ENCODE results near the gene DPP9. TPM values are rescaled to one million over a fixed set of nuclear protein-coding genes. Genes with fewer than 3 reads are reported as not detected.

The DPP9 gene
- total and polyA plus RNA-seq, 2 donors (not counting 1 experiment from before 2014, with no cell fraction given) = 3.6 to 27.1 TPM

- H3K4me2 ChIP-seq (ENCODE audit: extremely low read depth, insufficient read depth, low read length) = peak overlapping the region; percentile 100
- H3K36me3 ChIP-seq (ENCODE audit: control insufficient read depth, insufficient read depth, low read length) = no peaks in the 10 kb centered on the region
- H3K79me2 ChIP-seq (ENCODE audit: control insufficient read depth, insufficient read depth, low read length) = peaks cover 3% of the 10 kb centered on the region
- H4K20me1 ChIP-seq (ENCODE audit: control insufficient read depth, extremely low read depth, insufficient read depth, low read length) = no peaks in the 10 kb centered on the region
- peaks cover 13% of the 10 kb centered on the region for H3K4me1 ChIP-seq (ENCODE audit: control insufficient read depth, extremely low read depth, insufficient read depth, low read length)
- no peaks in the 10 kb centered on the region for H3K9me3 ChIP-seq (ENCODE audit: control insufficient read depth, insufficient read depth, low read depth, low read length)
- H3K27me3 ChIP-seq (ENCODE audit: control insufficient read depth, insufficient read depth, low read length) = no peaks in the 10 kb centered on the region
- DNase-seq (ENCODE audit: low read depth in 2 of 2) = no peak
- peak overlapping the region; percentile 80 to 90 (median 82) for H3K4me3 ChIP-seq (replicated peaks in 1 of 4; ENCODE audit: control extremely low read depth in 1 of 4, insufficient read depth in 1 of 4, low read depth in 3 of 4, low read length in 4 of 4)
- TF ChIP-seq, protein P1, sequence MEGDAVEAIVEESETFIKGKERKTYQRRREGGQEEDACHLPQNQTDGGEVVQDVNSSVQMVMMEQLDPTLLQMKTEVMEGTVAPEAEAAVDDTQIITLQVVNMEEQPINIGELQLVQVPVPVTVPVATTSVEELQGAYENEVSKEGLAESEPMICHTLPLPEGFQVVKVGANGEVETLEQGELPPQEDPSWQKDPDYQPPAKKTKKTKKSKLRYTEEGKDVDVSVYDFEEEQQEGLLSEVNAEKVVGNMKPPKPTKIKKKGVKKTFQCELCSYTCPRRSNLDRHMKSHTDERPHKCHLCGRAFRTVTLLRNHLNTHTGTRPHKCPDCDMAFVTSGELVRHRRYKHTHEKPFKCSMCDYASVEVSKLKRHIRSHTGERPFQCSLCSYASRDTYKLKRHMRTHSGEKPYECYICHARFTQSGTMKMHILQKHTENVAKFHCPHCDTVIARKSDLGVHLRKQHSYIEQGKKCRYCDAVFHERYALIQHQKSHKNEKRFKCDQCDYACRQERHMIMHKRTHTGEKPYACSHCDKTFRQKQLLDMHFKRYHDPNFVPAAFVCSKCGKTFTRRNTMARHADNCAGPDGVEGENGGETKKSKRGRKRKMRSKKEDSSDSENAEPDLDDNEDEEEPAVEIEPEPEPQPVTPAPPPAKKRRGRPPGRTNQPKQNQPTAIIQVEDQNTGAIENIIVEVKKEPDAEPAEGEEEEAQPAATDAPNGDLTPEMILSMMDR (conservative IDR thresholded peaks at IDR 0.05 in 1 of 2, IDR thresholded peaks at IDR 0.05 in 1 of 2; ENCODE audit: low read depth in 1 of 2, low read length in 2 of 2) = no peak
- TF ChIP-seq EZH2 (IDR thresholded peaks at IDR 0.05; ENCODE audit: low read length, missing control alignments) = no peak
- no peak overlapping the region for H2AFZ ChIP-seq (ENCODE audit: low read length)
- no peak overlapping the region for H3K9ac ChIP-seq (ENCODE audit: insufficient read depth, low read length)
- H3K27ac ChIP-seq (ENCODE audit: insufficient read depth, low read length) = no peak overlapping the region
Measured at GRCh38 chr19:4640247-4641000, 83.2 kb downstream of the DPP9 start.

DNA sequence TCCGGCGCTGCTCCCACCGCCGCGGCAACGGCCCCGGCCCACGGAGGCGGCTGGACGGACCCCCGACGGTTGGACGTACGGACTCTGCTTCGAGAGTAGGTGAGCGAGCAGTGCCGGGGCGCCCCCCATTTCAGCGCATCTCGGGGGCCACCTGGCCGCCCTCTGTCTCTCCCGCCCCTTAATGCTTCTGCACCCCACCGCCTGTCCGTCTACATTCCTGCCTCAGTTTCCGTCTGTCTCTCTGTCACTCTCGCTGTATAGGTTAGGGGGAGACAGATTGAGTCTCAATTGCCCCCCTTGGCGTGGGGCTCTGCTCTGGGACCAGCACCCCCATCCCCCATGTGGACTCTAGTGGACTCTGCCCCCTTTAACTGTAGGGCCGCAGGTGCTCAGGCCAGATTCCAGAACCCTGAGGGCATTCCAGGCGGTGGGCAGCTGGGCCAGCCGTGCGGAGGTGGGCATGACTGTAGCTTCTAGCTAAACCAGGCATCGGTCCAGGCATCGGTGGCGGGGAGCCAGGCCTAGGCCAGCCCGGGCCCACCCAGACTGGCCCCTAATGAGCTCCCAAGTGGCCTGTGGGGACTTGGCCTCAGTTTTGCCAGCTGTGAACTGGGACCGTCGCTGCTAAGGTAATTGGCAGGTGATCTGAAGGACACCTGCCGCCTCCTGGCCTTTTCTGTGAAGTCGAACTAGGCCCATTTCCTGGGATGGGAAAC lies 84.0 kb downstream of the DPP9 start:
- DNase-seq (ENCODE audit: low read depth in 2 of 2) = no peak
- Histone ChIP-seq H3K9me3 (ENCODE audit: control insufficient read depth, insufficient read depth, low read depth, low read length) (no peaks in the 10 kb centered on the region), H3K79me2 (ENCODE audit: control insufficient read depth, insufficient read depth, low read length) (peaks cover 3% of the 10 kb centered on the region), H3K4me2 (ENCODE audit: extremely low read depth, insufficient read depth, low read length) (peak overlapping the region; percentile 100), H3K27me3 (ENCODE audit: control insufficient read depth, insufficient read depth, low read length) (no peaks in the 10 kb centered on the region), H4K20me1 (ENCODE audit: control insufficient read depth, extremely low read depth, insufficient read depth, low read length) (no peaks in the 10 kb centered on the region), H3K9ac (ENCODE audit: insufficient read depth, low read length) (peak overlapping the region; percentile 59), H3K4me3 (replicated peaks in 1 of 4; ENCODE audit: control extremely low read depth in 1 of 4, insufficient read depth in 1 of 4, low read depth in 3 of 4, low read length in 4 of 4) (peak overlapping the region; percentile 80 to 90 (median 82)), H3K4me1 (ENCODE audit: control insufficient read depth, extremely low read depth, insufficient read depth, low read length) (peaks cover 17% of the 10 kb centered on the region), H3K27ac (ENCODE audit: insufficient read depth, low read length) (peak overlapping the region; percentile 47), H3K36me3 (ENCODE audit: control insufficient read depth, insufficient read depth, low read length) (no peaks in the 10 kb centered on the region), H2AFZ (ENCODE audit: low read length) (peak overlapping the region; percentile 82)
- TF ChIP-seq, protein P1 (conservative IDR thresholded peaks at IDR 0.05 in 1 of 2, IDR thresholded peaks at IDR 0.05 in 1 of 2; ENCODE audit: low read depth in 1 of 2, low read length in 2 of 2) = no peak
- TF ChIP-seq EZH2 (IDR thresholded peaks at IDR 0.05; ENCODE audit: low read length, missing control alignments) = no peak

- Histone ChIP-seq H3K36me3 (ENCODE audit: control insufficient read depth, insufficient read depth, low read length) (no peaks in the 10 kb centered on the region), H3K79me2 (ENCODE audit: control insufficient read depth, insufficient read depth, low read length) (peaks cover 3% of the 10 kb centered on the region), H2AFZ (ENCODE audit: low read length) (peak within 1 kb of the TSS; percentile 82), H3K4me3 (replicated peaks in 1 of 4; ENCODE audit: control extremely low read depth in 1 of 4, insufficient read depth in 1 of 4, low read depth in 3 of 4, low read length in 4 of 4) (peak within 1 kb of the TSS; percentile 80 to 90 (median 82)), H3K27ac (ENCODE audit: insufficient read depth, low read length) (peak within 1 kb of the TSS; percentile 50), H3K9me3 (ENCODE audit: control insufficient read depth, insufficient read depth, low read depth, low read length) (no peaks in the 10 kb centered on the region), H3K4me1 (ENCODE audit: control insufficient read depth, extremely low read depth, insufficient read depth, low read length) (peaks cover 22% of the 10 kb centered on the region), H3K4me2 (ENCODE audit: extremely low read depth, insufficient read depth, low read length) (peak within 1 kb of the TSS; percentile 100), H3K27me3 (ENCODE audit: control insufficient read depth, insufficient read depth, low read length) (no peaks in the 10 kb centered on the region), H3K9ac (ENCODE audit: insufficient read depth, low read length) (peak within 1 kb of the TSS; percentile 59), H4K20me1 (ENCODE audit: control insufficient read depth, extremely low read depth, insufficient read depth, low read length) (no peaks in the 10 kb centered on the region)
- peak; percentile 88 to 94 for DNase-seq (ENCODE audit: low read depth in 2 of 2)
- TF ChIP-seq, protein P1 (conservative IDR thresholded peaks at IDR 0.05 in 1 of 2, IDR thresholded peaks at IDR 0.05 in 1 of 2; ENCODE audit: low read depth in 1 of 2, low read length in 2 of 2) = no peak
- no peak for TF ChIP-seq EZH2 (IDR thresholded peaks at IDR 0.05; ENCODE audit: low read length, missing control alignments)
Measured at GRCh38 chr19:4638828-4639530, 84.7 kb downstream of the DPP9 start, which contains the start of gene TNFAIP8L1. Gene TNFAIP8L1 (plus strand): TSS chr19:4639516. CDS start chr19:4651870, 12,354 bp downstream.
